Activated T-cell treated with anti-CD3 and anti-CD28 coated beads, Interleukin-2, amount 50 U/mL, for 24 hours (primary cell): ENCODE measurements around the gene SLC25A18.
"Not testable (repeated sequence)": the region's sequence is repeated elsewhere in the genome, so short reads cannot be mapped to it uniquely, and the experiment has no call there.

Experiments
- DNase-seq: peaks from one replicate; pipeline ENCODE4 v3.0.0-alpha.2; 2020
- H3K27ac Mint-ChIP-seq: 2 replicates; pipeline ENCODE4 v1.8.0; 2020; ENCODE audit warnings: mild to moderate bottlenecking, mixed read lengths
- H3K27me3 Mint-ChIP-seq: 2 replicates; pipeline ENCODE4 v1.8.0; 2020; ENCODE audit warnings: mixed read lengths
- H3K36me3 Mint-ChIP-seq: 2 replicates; pipeline ENCODE4 v1.8.0; 2020; ENCODE audit warnings: low read depth, mixed read lengths
- H3K4me1 Mint-ChIP-seq: 2 replicates; pipeline ENCODE4 v1.8.0; 2020; ENCODE audit warnings: low read depth, mixed read lengths
- H3K4me3 Mint-ChIP-seq: 2 replicates; pipeline ENCODE4 v1.8.0; 2020; ENCODE audit warnings: mild to moderate bottlenecking, moderate library complexity, mixed read lengths
- H3K9me3 Mint-ChIP-seq: 2 replicates; pipeline ENCODE4 v1.8.0; 2020; ENCODE audit warnings: mixed read lengths

SLC25A18 gene

DNA sequence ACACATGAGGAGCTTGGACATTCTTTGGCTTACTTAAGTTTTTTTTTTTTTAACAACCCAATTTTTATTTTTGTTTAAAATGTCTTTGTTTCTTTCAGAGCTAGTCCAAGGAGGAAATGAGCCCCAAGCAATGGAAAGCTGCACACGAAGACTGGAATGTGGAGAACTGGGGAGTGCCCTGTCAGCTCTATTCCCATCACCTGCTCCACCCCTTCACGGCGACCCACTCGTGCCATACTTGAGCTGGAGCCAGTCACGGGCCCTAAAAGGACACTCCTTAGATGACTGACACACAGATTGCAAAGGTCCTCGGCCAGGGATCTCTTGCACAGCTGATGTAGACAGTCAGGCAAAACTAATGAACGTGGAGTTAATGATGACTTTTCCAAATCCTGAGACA is 10.6 kb upstream of the SLC25A18 start:
- Mint-ChIP-seq H3K4me1 (no peaks in the 10 kb centered on the region), H3K9me3 (no peaks in the 10 kb centered on the region), H3K27me3 (no peaks in the 10 kb centered on the region), H3K4me3 (no peak overlapping the region), H3K27ac (no peak overlapping the region), H3K36me3 (no peaks in the 10 kb centered on the region)
- no peak for DNase-seq

- no peaks in the 10 kb centered on the region for H3K9me3 Mint-ChIP-seq
- no peaks in the 10 kb centered on the region for H3K4me1 Mint-ChIP-seq
- no peaks in the 10 kb centered on the region for H3K36me3 Mint-ChIP-seq
- H3K4me3 Mint-ChIP-seq = no peak overlapping the region
- no peak for DNase-seq
- peaks cover 2% of the 10 kb centered on the region for H3K27me3 Mint-ChIP-seq
- no peak overlapping the region for H3K27ac Mint-ChIP-seq
Observed at GRCh38 chr22:17554814-17555213, 8.5 kb upstream of the SLC25A18 start.

GRCh38 chr22:17559188-17559587 is 4.1 kb upstream of the SLC25A18 start:
- Mint-ChIP-seq H3K4me1 (no peaks in the 10 kb centered on the region), H3K4me3 (no peak overlapping the region), H3K27ac (no peak overlapping the region), H3K36me3 (no peaks in the 10 kb centered on the region), H3K9me3 (no peaks in the 10 kb centered on the region), H3K27me3 (peaks cover 6% of the 10 kb centered on the region)
- no peak for DNase-seq

DNA sequence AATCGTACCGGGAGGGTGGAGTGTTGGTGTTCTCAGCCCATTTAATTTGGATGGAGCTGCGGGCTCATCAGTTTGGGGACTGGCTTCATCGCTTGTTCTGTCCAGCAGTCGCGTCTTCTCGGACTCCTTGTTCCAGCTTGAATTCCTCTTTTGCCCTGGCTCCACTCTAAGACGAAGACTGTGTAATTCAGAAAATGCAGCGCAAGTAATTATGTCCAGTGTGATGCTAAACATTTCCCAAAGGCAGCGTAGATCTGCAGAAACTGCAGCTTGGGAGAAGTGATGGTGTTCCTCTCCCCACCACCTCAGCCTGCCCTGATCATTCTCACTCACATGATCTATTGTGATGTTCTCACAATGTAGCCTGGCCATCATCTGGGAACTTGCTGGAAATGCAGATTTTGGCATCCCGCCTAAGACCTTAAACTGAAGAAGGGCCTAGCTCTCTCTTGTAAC is 666 bp downstream of the SLC25A18 start:
- DNase-seq = no peak
- H3K4me1 Mint-ChIP-seq = no peaks in the 10 kb centered on the region
- H3K4me3 Mint-ChIP-seq = no peak overlapping the region
- H3K27me3 Mint-ChIP-seq = peaks cover 6% of the 10 kb centered on the region
- no peaks in the 10 kb centered on the region for H3K9me3 Mint-ChIP-seq
- H3K36me3 Mint-ChIP-seq = no peaks in the 10 kb centered on the region
- no peak overlapping the region for H3K27ac Mint-ChIP-seq

- not testable (repeated sequence) for DNase-seq, H3K9me3 Mint-ChIP-seq, H3K27ac Mint-ChIP-seq, H3K36me3 Mint-ChIP-seq, H3K4me1 Mint-ChIP-seq, H3K4me3 Mint-ChIP-seq
- H3K27me3 Mint-ChIP-seq = peaks cover 14% of the 10 kb centered on the region
Observed at GRCh38 chr22:17566016-17566687, 2.9 kb downstream of the SLC25A18 start.

DNA sequence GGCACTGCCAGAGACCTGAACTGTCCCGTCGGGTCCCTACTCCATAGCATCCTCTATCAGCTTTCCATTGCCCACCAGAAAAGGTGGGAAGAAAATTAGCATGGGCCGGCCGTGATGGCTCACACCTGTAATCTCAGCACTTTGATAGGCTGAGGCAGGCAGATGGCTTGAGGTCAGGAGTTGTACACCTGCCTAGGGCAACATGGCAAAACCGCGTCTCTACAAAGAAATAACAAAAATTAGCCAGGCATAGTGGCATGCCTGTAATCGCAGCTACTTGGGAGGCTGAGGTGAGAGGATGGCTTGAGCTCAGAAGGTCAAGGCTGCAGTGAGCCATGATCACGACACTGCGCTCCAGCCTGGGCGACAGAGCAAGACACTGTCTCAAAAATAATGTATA is 3.5 kb downstream of the SLC25A18 start:
- peaks cover 17% of the 10 kb centered on the region for H3K27me3 Mint-ChIP-seq
- no peak for DNase-seq
- no peak overlapping the region for H3K4me3 Mint-ChIP-seq
- no peak overlapping the region for H3K27ac Mint-ChIP-seq
- no peaks in the 10 kb centered on the region for H3K4me1 Mint-ChIP-seq
- no peaks in the 10 kb centered on the region for H3K9me3 Mint-ChIP-seq
- no peaks in the 10 kb centered on the region for H3K36me3 Mint-ChIP-seq

DNA sequence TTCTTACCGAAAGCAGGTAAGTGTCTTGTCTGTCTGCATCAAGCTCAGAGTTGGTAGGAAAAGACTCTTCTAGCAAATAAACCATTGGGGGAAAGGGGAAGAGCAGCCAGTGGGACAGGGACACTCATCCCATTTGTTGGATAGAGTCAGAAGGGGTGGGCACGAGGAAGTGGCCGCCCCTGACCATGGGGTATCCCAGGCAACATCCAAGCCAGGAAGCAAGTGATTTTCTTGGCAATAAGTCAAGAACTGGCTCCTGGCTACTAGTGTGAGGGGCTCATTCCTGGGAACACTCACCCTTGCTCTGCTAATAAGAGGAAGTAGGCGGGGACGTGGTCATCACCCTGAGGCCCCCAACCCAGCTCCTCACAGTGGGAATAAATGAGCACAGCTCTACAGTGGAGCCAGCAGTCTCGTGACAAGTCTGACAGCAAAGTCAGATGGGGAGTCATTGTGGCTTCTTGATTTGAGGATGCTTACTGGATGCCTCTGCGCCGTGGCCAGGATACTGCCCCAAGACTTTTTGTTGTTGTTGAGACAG is 6.7 kb downstream of the SLC25A18 start:
- Mint-ChIP-seq H3K27ac (no peak overlapping the region), H3K9me3 (no peaks in the 10 kb centered on the region), H3K27me3 (peaks cover 15% of the 10 kb centered on the region), H3K4me3 (no peak overlapping the region), H3K36me3 (no peaks in the 10 kb centered on the region), H3K4me1 (no peaks in the 10 kb centered on the region)
- no peak for DNase-seq

- no peaks in the 10 kb centered on the region for H3K36me3 Mint-ChIP-seq
- no peaks in the 10 kb centered on the region for H3K4me1 Mint-ChIP-seq
- no peaks in the 10 kb centered on the region for H3K9me3 Mint-ChIP-seq
- H3K4me3 Mint-ChIP-seq = no peak overlapping the region
- H3K27ac Mint-ChIP-seq = no peak overlapping the region
- peaks cover 15% of the 10 kb centered on the region for H3K27me3 Mint-ChIP-seq
- no peak for DNase-seq
Observed at GRCh38 chr22:17570851-17571631, 7.7 kb downstream of the SLC25A18 start.

DNA sequence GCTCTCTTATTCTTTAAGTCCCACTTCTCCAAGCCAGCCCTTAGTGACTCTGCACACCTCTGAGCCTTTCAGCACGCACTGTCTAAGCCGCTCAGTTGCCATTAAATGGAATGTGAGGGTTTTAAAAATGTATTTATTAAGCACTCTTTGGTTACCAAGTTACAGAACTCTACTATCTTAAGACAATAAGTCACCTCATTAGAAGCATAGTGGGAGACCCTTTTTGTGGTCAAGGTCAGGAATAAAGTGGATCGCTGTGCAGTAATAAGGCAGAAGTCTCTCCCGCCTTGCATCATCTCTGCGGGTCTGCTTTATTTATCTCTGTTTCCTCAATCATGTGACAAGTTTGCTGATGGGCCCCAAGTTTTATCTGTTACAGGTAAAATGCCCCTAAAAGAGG is 11.9 kb downstream of the SLC25A18 start:
- Mint-ChIP-seq H3K4me1 (no peaks in the 10 kb centered on the region), H3K27ac (no peak overlapping the region), H3K27me3 (peaks cover 12% of the 10 kb centered on the region), H3K9me3 (no peaks in the 10 kb centered on the region), H3K36me3 (no peaks in the 10 kb centered on the region), H3K4me3 (no peak overlapping the region)
- DNase-seq = no peak

DNA sequence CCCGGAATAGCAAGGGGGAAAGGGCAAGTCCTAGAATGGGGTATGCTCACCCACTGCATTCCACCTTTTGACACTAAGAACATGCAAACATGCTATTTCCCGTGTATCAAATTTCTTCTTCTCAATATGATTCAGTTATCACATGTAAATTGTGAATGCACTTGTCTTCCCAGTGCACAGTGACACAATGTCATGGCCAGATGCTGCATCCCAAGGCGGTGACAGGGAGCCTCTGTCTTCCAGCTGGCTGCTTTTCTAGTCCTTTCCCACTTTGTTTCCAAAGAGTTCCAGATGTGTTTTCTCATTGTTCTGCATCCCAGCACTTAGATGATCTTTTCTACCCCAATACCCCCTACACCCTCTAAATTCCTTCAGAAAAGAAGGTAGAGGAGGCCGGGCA is 12.4 kb downstream of the SLC25A18 start:
- H3K27me3 Mint-ChIP-seq = peaks cover 10% of the 10 kb centered on the region
- no peak overlapping the region for H3K4me3 Mint-ChIP-seq
- no peak overlapping the region for H3K27ac Mint-ChIP-seq
- no peaks in the 10 kb centered on the region for H3K4me1 Mint-ChIP-seq
- no peaks in the 10 kb centered on the region for H3K9me3 Mint-ChIP-seq
- no peak for DNase-seq
- H3K36me3 Mint-ChIP-seq = no peaks in the 10 kb centered on the region

- no peak overlapping the region for H3K4me3 Mint-ChIP-seq
- H3K27me3 Mint-ChIP-seq = peaks cover 3% of the 10 kb centered on the region
Observed at GRCh38 chr22:17576470-17576869, 13.2 kb downstream of the SLC25A18 start.

DNA sequence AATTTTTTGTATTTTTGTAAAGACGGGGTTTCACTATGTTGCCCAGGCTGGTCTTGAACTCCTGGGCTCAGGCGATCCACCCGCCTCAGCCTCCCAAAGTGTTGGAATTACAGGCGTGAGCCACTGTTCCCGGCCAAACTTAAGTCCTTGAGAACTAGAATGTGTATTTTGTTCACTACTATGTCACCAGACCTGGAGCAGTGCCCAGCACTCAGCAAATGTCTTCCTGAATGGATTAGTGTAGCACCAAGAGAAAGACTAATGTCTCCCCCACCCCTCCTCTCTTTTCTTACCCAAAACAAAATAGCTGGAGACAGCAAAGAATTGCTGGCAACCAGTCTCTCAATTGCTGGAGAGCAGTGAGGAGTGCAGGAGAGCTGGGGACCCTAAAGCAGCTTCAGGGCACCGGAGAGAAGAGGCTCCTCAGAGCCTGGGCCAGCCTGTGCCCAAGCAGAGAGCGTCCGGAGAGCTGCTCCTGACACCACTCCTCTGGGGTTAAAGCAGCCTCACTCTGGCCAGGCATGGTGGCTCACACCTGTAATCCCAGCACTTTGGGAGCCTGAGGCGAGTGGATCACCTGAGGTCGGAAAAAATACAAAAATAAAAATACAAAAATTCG is 14.9 kb downstream of the SLC25A18 start:
- no peaks in the 10 kb centered on the region for H3K36me3 Mint-ChIP-seq
- no peaks in the 10 kb centered on the region for H3K9me3 Mint-ChIP-seq
- peaks cover 3% of the 10 kb centered on the region for H3K27me3 Mint-ChIP-seq
- no peaks in the 10 kb centered on the region for H3K4me1 Mint-ChIP-seq
- no peak overlapping the region for H3K4me3 Mint-ChIP-seq
- no peak overlapping the region for H3K27ac Mint-ChIP-seq
- DNase-seq = no peak

More at GRCh38 chr22:17576470-17576869, 13.2 kb downstream of the SLC25A18 start:
- H3K36me3 Mint-ChIP-seq = no peaks in the 10 kb centered on the region
- no peak overlapping the region for H3K27ac Mint-ChIP-seq
- H3K4me1 Mint-ChIP-seq = no peaks in the 10 kb centered on the region
- no peak for DNase-seq
- no peaks in the 10 kb centered on the region for H3K9me3 Mint-ChIP-seq

DNA sequence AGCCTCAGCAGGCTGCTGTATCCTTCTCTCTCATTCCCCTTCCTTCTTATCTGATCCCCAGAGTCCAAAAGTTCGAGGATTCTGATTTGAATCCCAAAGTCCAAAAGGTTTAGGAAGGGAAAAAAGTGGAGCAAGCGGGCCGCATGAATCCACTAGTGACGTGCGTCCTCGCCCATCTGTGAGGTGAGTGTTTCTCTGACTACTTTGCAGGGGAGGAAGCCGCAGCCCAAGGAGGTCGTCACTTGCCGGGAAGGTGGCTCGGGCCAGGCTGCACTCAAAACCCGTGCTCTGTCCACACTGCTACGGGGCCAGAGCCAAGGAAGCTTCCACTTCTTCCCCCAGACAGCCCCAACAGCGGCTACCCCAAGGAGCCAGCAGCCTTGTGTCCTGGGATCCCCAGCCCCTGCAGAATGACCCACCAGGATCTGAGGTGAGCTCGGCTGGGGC is 16.3 kb downstream of the SLC25A18 start:
- Mint-ChIP-seq H3K27ac (no peak overlapping the region), H3K4me1 (no peaks in the 10 kb centered on the region), H3K4me3 (no peak overlapping the region), H3K9me3 (no peaks in the 10 kb centered on the region), H3K27me3 (peaks cover 3% of the 10 kb centered on the region), H3K36me3 (no peaks in the 10 kb centered on the region)
- DNase-seq = no peak

- H3K27me3 Mint-ChIP-seq = peaks cover 3% of the 10 kb centered on the region
- no peak for DNase-seq
- no peaks in the 10 kb centered on the region for H3K4me1 Mint-ChIP-seq
- no peaks in the 10 kb centered on the region for H3K9me3 Mint-ChIP-seq
- no peak overlapping the region for H3K27ac Mint-ChIP-seq
- H3K4me3 Mint-ChIP-seq = no peak overlapping the region
- no peaks in the 10 kb centered on the region for H3K36me3 Mint-ChIP-seq
Observed at GRCh38 chr22:17580441-17581031, 17.2 kb downstream of the SLC25A18 start.
